ENCODE results near the gene CRYL1.

GRCh38 chr13:20363603-20364002, 162.1 kb downstream of the CRYL1 start:
- TF ChIP-seq SMAD3 (CRISPR knock-in tag; IDR thresholded peaks at IDR 0.05; ENCODE audit: borderline replicate concordance) (no peak), CREM (CRISPR knock-in tag; IDR thresholded peaks at IDR 0.05) (no peak), CTCF (IDR thresholded peaks at IDR 0.05) (no peak), E2F1 (CRISPR knock-in tag; IDR thresholded peaks at IDR 0.05) (no peak)

Measured in WTC11 (cell line).